ENCODE measurements around the gene ZNF511. TPM values are rescaled to one million over a fixed set of nuclear protein-coding genes. Genes with fewer than 3 reads are reported as not detected.
A peak's percentile ranks its signal among the peaks of the same experiment; 100 is the strongest.

The ZNF511 gene
- total and polyA plus RNA-seq, 9 of the 15 experiments (the other 6 are each of a cell fraction or from before 2014, with no cell fraction given), result 0.61 to 69.3 (median 40.1) TPM

DNA sequence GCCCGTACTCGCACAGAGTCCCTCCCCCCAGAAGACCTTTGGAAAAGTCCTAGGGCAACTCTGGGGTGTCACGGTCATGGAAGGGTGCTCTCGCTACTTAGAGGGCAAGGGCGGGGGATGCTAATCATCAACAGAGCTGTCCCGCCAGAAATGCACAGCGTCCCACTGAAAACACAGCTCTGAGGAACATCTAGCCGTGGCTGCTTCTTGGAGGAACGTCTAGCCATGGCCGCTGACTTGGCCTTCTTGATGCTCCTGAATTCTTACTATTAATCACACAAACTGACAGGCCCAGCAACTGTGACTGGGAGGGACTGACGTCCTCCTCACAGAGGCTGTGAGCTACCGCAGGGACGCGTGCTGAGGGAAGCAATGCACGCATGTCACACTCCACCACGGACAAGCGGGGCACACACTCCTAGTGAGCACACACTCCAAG lies 1.8 kb upstream of the ZNF511 start (continued):
- TF ChIP-seq PKNOX1 (IDR thresholded peaks at IDR 0.05) (peak; percentile 97), FIP1L1 (IDR thresholded peaks at IDR 0.05; ENCODE audit: low read depth, low read length, poor library complexity, severe bottlenecking) (no peak), YY1 (IDR thresholded peaks at IDR 0.05; ENCODE audit: borderline replicate concordance in 1 of 3, control insufficient read depth in 1 of 3, extremely low read depth in 1 of 3, insufficient read depth in 3 of 3, insufficient read length in 1 of 3, insufficient replicate concordance in 2 of 3, low read depth in 1 of 3, low read length in 2 of 3) (peak in 2 of 3 experiments; percentile 14 to 75), PPARD (CRISPR knock-in tag; IDR thresholded peaks at IDR 0.05) (no peak), RBFOX2 (IDR thresholded peaks at IDR 0.05; ENCODE audit: low read depth, low read length) (0 out of 2 replicates have a peak, but pooled peaks have one; percentile 15), XRCC3 (IDR thresholded peaks at IDR 0.05) (no peak)
- TF ChIP-seq, protein P1, sequence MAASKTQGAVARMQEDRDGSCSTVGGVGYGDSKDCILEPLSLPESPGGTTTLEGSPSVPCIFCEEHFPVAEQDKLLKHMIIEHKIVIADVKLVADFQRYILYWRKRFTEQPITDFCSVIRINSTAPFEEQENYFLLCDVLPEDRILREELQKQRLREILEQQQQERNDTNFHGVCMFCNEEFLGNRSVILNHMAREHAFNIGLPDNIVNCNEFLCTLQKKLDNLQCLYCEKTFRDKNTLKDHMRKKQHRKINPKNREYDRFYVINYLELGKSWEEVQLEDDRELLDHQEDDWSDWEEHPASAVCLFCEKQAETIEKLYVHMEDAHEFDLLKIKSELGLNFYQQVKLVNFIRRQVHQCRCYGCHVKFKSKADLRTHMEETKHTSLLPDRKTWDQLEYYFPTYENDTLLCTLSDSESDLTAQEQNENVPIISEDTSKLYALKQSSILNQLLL (CRISPR knock-in tag; IDR thresholded peaks at IDR 0.05; ENCODE audit: borderline replicate concordance), result no peak

Data from K562 (cell line).